ENCODE measurements around the gene SUSD4.

The SUSD4 gene

DNA sequence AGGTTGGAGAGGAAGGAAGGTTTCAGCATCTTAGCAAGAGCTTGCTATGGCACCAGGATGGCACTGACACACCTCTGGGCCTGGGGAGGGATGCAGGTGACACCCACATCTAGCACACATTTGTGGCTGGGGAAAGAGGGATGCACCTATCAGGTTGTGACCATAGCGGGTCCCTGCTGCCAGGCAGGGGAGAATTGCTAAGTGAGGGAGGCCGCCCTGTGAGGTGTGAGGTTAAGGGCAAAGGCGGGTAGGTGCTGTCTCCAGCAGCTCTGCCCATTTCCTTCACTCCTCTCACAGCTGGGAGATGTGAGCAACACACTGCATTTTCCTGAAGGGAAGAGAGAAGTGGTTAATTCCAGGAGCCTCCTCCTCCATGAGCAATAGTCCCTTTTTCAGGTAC, 137.7 kb downstream of the SUSD4 start:
- DNase-seq, result no peak

DNA sequence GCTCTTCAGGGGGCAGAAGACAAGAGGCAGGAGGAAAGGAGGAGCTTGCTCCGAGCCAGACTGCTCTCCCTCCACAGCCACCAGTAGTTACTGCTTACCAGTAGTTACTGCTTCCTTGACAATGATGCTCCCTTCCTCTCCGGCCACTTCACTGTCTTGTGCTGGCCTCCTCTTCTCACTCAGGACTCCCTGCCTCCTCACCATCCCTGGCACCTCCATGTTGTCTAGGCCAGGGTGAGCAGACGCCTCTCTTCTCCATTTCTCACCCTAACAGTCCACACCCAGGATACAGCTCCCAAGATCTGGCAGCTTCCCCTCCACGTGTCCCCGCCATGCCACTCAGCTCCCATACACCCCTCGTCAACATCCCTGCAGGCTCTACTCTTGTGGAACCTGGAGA, 138.5 kb downstream of the SUSD4 start:
- no peak for DNase-seq

DNA sequence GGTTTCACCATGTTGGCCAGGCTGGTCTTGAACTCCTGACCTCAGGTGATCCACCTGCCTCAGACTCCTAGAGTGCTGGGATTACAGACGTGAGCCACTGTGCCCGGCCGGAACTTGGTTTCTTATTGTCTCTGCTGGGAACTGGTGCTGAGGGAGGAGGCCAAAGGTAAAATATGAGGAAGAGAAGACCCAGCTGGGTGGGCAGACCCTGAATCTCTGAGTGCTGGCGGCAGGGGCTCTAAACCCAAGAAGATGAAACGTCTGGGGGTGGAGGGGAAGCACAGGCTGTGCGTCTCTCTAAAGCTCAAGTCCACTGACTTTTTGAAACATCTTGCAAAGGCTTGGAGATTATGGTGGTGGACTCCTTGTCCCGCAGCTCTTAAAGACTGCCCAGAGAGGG, 138.9 kb downstream of the SUSD4 start:
- DNase-seq, result no peak

DNA sequence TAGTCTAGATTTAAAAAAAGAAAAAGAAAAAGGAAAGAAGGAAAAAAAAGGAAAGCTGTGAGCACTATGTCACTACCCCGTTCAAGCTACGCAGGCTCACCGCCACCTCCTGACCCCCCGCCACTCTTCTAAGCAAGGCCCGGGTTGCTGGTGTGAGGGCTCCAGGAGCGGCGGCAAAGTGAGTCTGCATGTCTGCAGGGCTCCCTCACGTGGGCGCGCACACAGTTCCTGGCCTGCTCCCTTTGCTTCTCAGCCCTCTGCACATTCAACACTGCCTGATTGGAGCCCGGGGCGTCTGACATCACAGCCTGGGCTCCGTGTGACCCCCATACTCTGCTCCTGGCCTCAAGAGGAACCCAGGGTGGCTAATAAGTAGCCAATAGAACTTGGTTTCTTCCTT, 139.5 kb downstream of the SUSD4 start:
- no peak for DNase-seq

DNA sequence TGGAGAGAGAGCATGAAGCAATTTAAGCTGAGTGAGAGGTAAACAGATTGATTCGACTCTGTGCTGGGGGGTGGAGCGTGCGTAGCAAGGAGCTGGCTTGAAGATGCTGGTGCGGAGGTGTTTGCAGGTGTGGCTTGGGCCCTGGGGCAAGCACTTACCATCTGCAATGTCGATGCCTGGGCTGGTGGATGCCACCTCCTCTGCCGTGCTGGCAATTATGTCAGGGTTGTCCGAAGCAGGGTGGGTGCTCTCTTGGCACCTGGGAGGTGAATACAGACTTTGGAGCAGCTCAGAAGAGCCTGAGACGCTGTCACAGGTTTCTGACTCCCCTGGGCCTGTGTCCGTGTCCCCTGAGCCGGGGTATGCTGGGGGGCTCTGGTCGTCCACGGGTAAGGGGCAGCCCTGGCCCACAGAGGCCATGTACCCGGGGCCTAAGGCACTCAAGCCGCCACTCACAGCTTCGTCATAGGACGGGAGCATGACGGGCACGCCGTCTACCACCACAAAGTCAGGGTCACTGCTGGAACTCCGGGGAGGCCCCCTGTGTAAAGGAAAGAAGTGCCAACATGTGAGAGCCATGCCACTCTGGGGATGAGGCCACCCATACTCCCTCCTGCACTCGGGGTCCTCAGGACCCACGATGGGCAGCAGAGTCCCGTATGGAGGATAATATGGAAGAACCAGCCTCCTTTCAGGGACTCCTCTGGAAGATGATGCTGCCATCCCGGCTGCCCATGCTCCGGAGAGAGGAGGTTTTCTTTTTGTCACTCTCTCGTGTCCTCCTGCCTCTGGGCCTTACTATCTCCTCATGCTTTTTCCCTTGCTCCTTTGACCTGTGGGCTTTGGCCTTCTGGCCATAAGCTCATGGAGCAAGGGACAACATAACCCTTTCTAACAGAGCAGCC, 140.6 kb downstream of the SUSD4 start:
- no peak for DNase-seq

DNA sequence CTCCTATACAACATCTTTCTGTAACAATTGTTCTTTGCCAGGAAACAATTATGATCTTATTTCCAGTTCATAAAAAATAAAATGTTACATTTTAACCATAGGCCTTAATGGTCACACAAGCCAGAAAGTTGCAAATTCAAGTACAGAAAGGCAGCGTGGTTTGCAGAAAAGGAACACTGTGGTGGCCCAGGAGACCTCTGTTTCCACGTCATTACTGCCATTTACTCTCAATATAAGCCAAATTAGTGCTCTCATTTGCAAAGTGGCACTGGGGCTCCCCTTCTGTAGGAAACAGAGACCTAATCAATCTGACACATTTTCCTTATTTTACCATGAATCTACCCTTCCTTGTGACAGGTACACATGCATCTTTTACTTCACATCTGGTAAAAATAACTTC, 141.6 kb downstream of the SUSD4 start:
- DNase-seq, result no peak

DNA sequence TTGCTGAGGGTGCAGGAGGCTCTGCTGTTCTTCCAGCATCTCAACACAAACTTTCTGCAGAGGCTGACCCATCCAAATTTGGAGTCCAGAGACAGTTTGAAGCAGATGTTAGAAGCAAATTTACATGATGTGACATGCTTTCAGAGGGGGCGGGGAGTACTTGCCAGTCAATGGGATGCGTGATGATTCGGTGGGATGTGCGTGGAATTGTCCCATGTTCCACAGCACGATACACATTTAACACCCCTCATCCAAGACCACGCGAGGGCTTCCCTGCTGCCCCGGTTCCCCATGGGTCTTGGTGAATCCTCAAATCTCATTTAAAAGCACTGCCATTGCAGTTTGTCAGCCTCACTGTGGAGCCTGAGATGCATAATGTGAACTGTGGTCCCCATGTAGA, 142.3 kb downstream of the SUSD4 start:
- no peak for DNase-seq

DNA sequence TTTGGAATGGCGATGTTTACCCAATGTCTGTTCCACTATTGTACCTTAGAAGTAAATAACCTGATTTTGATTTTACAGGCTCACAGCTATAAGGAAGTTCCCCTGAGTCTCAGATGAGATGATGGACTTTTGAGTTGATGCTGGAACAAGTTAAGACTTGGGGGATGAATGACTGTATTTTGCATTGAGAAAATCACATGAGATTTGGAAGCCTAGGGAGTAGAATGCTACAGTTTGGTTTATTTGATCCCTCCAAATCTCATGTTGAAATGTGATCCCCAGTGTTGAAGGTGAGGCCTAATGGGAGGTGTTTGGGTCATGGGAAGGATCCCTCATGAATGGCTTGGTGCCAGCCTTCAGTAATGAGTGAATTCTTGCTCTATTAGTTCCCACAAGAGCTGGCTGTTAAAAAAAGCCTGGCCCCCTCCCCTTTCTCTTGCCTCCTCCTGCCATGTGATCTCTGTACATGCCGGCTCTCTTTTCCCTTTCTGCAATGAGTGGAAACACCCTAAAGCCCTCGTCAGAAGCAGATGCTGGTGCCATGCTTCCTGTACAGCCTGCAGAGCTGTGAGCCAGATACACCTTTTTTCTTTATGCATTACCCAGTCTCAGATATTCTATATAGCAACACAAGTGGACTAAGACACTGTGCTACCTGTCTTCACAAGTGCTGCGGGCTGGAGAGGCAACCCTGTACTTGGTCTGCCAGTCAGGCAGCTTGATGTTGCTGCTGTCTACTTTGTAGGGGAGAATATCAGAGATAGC, 143.9 kb downstream of the SUSD4 start:
- DNase-seq, result no peak

DNA sequence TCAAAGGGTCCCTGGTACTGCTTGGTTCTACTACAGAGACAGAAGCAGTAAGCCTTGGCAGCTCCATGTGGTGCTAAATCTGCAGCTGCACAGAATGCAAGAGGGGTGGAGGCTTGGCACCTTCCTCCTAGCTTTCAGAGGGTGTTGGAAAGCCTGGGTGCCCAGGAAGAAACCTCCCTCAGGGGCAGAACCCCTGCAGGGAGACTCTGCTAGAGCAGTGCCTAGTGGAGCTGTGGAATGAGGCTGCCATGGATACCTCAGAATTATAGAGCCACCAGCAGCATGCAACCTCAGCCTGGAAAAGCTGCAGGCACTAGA, 144.7 kb downstream of the SUSD4 start:
- no peak for DNase-seq

DNA sequence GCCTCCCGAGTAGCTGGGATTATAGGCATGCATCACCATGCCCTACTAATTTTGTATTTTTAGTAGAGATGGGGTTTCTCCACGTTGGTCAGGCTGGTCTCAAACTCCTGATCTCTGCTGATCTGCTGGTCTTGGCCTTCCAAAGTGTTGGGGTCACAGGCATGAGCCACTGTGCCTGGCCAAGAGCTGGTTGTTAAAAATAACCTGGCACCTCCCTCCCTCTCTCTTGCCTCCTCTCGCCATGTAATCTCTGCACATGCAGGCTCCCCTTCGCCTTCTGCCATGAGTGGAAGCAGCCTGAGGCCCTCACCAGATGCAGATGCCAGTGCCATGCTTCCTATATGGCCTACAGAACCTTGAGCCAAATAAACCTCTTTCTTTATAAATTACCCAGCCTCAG, 146.2 kb downstream of the SUSD4 start:
- DNase-seq, result no peak

DNA sequence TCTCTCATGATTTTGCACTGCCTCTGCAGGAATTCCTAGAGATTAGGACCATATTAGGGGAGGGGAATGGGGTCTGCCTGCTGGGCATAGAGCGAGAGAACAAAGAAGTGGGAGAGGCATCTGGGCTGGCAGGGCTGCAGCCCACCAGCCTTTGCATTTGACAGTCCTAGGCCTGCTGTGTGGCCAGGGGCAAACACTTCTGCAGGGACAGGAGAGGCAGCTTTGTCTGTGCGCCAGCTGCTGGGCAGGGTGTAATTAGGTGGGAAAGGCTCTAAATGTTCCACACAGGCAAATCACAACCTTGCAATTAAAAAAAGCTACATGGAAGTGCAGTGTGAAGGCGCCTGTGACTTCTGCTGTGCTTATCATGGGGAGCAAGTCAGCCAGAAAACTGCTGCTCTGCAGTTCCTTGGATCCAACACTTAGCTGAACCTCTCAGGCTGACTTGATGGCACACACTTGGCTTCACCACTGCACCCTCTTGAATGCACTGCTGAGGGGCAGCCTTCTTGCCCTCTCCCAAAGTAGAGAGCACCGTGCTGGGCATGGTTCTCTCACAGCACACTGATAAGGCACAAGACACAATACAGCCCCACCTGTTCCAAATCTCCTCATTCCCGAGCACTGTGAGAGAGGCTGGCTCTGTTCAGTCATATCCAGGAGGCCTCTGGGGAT, 147.3 kb downstream of the SUSD4 start:
- DNase-seq, result no peak

DNA sequence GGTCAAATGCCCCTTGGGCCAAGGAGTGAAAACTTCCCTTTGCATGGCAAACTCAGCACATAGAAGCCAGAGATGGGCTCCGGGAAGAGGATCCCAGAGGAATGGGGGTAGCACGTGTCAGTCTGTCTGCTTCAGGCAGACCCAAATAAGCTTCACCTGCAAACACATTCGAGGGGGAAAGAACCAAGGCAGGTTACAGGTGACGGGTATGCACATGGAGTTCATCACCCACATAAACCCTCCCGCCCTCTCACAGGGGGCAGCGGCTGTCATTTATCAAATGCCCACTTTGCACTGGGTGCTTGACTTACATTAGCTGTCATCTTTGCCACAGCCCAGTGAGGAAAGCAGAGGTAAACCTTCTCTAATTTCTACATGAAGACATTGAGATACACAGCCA, 147.9 kb downstream of the SUSD4 start:
- DNase-seq, result no peak

DNA sequence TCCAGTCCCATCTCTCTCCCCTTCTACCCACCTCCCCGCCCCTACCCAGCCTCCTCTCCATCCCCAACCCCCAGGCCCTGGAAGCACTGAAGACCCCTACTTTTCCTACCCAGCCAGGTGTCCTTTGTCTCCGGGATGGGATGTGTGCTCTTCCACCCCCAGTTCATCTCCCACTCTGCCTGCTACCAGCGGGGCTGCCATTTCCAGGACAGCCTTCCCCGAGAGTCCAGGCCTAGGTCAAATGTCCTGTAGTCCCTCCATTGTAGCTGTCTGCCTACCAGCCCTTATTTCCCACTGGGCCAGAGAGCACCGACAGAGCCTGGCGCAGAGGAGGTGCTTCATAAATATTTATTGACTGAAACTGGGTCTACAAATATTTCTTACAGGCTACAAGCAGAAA, 148.9 kb downstream of the SUSD4 start:
- no peak for DNase-seq

DNA sequence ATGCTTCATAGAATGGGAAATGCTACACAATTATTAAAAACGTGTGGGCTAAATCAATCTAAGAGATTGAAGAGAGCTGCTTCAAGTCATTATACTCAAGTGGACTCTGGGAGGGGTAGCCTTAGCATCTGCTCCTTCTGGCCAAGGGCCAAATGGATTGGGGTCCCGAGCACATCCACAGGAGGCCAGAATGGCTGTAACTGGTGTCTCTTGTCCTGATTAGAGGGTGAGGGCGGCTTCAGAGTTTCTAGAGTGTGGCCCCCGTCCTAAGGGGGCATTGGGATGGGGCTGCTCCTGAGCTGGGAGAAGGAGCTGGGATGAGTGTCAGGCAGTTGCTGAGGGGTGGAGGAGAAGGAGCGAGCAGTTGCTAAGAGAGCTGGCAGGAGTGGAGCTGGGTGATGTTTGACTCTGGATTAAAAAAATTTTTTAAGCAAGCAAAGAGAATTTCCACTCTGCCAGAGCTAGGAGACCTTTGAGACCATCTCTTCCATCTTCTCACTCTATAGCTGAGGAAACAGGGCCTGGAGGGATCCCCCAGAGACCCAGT, 149.6 kb downstream of the SUSD4 start:
- DNase-seq, result no peak

DNA sequence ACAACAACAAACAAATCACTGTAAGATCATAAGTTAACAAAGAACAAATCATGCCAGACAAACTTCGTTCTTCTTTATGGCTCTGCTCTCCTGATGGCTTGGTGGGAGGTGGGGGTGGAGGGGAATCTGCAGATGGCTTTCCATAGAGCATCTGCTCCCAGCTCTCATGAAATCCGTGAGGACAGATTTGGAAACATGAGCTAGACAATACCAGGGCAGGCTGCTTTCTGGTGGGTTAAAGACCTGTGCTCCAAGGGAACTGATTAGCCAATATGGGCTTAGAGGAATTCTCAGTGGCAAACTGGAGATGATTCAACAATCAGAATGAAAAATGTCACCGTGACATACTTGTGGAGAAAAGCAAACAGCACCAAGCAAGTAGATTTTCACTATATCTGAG, 151.5 kb downstream of the SUSD4 start:
- DNase-seq, result no peak

DNA sequence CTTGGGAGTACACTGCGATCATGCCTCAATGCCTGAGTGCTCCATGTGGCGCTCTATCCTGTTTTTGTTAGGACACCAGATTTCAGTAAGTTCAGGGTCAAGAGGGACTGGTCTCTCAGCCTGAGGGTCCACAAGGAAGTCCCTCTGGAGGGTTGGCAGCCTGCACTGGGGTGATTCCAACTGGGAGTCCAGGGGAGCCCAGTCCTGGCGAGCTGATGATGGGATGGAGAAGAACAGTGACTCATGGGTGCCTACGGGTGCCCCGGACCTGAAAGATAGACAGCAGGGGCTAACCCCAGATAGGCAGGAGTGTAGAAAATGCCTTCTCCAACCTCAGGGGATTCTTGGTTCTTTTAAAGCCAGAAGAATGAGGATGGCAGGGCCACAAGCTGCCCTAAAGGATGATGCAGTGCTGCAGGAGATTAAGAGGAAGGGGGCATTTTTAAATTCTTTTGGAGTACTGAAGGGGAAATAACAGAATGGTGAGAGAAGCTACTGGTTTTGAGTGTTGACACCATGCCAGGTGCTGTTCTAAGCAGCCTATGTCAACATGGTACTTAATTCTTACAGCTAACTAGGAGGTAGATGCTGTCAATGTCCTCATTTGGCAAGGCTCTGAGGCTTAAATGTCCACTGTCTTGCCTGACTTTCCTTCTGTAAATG, 152.5 kb downstream of the SUSD4 start:
- no peak for DNase-seq

DNA sequence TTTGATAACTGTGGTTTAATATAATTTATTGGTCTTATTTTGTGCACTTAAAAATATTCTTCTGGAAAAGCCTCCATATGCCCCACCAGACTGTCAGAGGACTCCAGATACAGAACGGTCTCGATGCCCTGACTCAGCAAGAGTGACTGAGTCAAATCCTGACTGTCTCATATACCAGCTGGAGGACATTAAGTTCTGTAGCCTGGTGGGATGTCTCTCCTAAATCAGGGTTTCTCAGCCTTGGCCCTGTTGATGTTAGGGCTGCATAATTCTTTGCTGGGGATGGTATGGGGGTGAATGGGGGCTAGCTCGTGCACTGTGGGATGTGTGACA, 153.2 kb downstream of the SUSD4 start:
- no peak for DNase-seq

DNA sequence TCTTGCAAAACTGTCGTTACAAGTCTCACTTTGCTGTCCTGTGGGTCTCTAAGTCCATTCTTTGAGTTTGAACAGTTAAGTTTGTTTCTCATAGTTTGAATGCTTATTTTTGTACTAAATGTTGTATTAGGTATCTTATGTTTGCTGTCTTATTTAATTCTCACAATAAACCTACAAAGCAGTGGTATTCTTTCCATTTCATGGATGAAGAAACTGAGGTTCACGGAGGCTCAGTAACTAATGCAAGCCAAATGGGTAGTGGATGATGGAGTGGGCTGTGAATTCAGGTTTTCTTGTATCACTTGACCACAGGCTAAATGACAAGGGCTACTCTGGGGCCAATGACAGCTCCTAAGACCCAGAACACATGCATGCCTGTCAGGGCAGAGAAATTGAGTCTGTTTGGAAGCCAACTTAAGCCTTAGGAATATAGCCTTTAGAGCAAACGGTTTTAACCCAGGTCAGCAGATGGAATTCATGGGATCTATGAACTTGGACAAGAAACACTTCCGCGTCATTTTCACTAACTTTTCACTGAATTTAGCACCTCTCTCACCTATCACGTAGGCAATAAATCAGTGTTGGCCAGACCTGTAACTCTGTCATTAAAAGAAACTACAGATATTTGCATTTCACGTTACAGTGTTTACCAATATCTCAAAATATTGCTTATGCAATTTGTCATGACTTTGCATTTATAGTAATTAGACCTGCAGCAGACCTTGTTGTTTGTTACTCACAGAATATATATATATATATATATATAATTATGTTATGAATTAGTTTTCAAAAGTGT, 153.8 kb downstream of the SUSD4 start:
- DNase-seq, result no peak

DNA sequence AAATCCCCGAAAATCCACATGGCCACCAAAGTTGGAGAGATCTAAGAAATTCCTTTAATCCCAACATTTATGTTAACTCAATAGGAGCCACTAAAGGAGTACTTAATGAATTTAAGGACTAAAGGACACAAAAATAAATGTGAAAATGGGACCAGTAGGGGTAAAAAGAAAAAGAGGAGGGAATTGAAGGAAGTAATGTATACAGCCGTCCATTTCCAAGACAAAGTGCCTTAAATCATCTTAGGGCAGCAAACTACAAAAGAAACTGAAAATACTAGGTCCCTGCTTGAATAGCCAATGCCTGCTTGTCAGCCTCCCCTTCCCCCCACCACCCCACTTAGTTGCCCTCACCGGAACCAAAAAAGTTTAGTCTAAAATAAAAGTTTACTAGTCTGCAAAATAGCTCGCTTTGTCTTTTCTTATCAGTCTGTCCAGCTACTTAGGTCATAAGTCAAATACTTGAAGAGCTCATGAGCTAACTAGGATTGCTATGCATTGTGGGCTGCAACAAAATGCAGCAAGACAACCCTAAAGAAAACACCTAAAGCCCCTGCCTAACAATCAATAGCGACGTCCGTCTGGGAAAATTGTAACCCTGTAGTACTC, 154.6 kb downstream of the SUSD4 start:
- no peak for DNase-seq

DNA sequence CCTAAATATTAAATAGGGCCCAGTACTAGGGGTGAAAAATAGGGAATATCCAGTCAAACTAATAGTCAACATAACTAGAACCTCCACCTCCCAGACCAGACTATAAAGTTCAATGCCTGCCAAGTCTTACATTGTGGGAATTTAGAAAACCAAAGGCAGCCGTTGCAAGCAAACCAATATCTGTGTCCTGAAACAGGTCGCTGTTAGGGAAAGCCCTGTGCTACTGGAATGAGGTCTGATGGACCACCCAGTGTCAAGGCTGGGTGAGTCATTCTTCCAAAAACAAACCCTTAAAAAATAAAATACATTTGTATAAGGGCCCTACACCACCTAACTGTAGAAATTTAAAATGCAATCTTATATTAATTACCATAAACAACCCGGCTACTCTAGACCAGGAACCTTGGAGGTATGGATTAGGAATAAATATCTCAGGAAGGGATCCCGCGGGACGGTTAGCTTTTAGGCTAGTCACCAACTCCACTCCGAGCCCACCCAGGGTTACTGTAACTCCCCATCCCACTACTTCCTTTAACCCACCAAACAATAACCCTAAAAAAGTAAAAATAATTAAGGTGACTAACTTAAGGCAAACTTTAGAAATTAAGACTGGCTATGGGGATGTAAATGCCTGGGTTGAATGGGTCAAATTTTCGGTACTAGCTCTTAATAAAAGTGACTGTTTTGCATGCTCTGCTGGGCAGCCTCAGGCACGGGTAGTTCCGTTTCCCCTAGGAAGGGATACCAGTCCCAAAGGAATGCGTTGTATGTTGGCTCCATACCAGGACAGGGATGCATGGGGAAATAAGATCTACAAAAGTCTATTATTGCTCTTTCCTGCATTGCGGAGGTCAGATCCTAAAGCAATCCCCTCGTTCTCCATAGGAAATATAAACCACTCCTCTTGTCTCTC, 155.6 kb downstream of the SUSD4 start:
- no peak for DNase-seq
